ENCODE measurements around the gene SLC40A1. TPM values are rescaled to one million over a fixed set of nuclear protein-coding genes. Genes with fewer than 3 reads are reported as not detected.

Gene SLC40A1
- total and polyA plus RNA-seq, 2 of the 13 experiments (the other 11 are each of a cell fraction or from before 2014, with no cell fraction given) = 10.6 to 24.9 TPM

GRCh38 chr2:189613077-189613636 is 32.6 kb upstream of the SLC40A1 start (continued):
- no peak for TF ChIP-seq RBM39 (IDR thresholded peaks at IDR 0.05; ENCODE audit: low read depth, low read length, poor library complexity, severe bottlenecking)
- no peak for TF ChIP-seq U2AF1 (optimal IDR thresholded peaks at IDR 0.05; ENCODE audit: low read depth, low read length)
- TF ChIP-seq FOXK2 (IDR thresholded peaks at IDR 0.05) = no peak
- no peak for TF ChIP-seq ZNF678 (CRISPR knock-in tag; IDR thresholded peaks at IDR 0.05)
- TF ChIP-seq BATF2 (CRISPR knock-in tag; IDR thresholded peaks at IDR 0.05) = no peak
- no peak for TF ChIP-seq REL (CRISPR knock-in tag; conservative IDR thresholded peaks at IDR 0.05)
- no peak for TF ChIP-seq ZNF468 (CRISPR knock-in tag; IDR thresholded peaks at IDR 0.05)
- peak; percentile 17; the same call in 1 of the 2 replicates for TF ChIP-seq DRAP1 (CRISPR knock-in tag; IDR thresholded peaks at IDR 0.05)
- TF ChIP-seq GATAD2A (CRISPR knock-in tag; IDR thresholded peaks at IDR 0.05) = peak; percentile 73
- no peak for TF ChIP-seq PRMT3 (CRISPR knock-in tag; IDR thresholded peaks at IDR 0.05; ENCODE audit: borderline replicate concordance, low read depth)
- 0 out of 4 replicates have a peak, but pooled peaks of 1 of the 2 experiments have one; percentile 34 for TF ChIP-seq MAFK (conservative IDR thresholded peaks at IDR 0.05 in 1 of 2, IDR thresholded peaks at IDR 0.05 in 1 of 2; ENCODE audit: low read length in 2 of 2)
- TF ChIP-seq KLF6 (CRISPR knock-in tag; IDR thresholded peaks at IDR 0.05) = no peak
- TF ChIP-seq PHF5A (CRISPR knock-in tag; IDR thresholded peaks at IDR 0.05; ENCODE audit: low read depth, unreplicated experiment) = no peak
- peak; percentile 42; the same call in 1 of the 2 replicates for TF ChIP-seq CEBPG (CRISPR knock-in tag; IDR thresholded peaks at IDR 0.05)
- TF ChIP-seq HBP1 (CRISPR knock-in tag; IDR thresholded peaks at IDR 0.05; ENCODE audit: low read depth) = no peak
- TF ChIP-seq ZNF687 (CRISPR knock-in tag; IDR thresholded peaks at IDR 0.05) = no peak
- TF ChIP-seq E2F1 (CRISPR knock-in tag; IDR thresholded peaks at IDR 0.05) = no peak
- no peak for TF ChIP-seq USF2 (IDR thresholded peaks at IDR 0.05; ENCODE audit: low read depth, low read length)
- no peak for TF ChIP-seq USF2 (CRISPR knock-in tag; IDR thresholded peaks at IDR 0.05; ENCODE audit: borderline replicate concordance)
